GM21825 (cell line): ENCODE results near the gene UCHL3.

Source experiments
- ATAC-seq: cut with Tn5 transposase; IDR thresholded peaks from one replicate; pipeline ENCODE4 v1.9.1; 2021; ENCODE audit warnings: mild to moderate bottlenecking, moderate library complexity; ENCODE audit not compliant: unreplicated experiment

Gene UCHL3

DNA sequence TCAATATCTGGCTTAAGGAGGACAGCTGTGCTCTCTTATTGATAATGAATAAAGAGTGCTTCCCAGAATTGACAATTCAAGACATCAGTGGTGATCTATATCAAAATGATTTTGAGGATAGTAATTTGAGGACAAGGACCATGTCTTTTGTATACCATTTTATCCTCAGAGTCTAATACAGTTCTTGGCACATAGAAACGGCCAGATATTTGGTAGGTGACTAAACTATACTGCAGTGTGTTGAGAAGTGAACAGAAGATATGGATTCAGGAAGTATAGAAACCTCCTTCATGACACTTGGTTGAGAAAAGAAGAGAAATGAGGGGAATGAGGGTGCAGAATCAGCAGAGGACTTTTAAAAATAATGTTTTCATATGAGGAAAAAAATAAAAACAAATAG, 70.4 kb downstream of the UCHL3 start:
- ATAC-seq = no peak

DNA sequence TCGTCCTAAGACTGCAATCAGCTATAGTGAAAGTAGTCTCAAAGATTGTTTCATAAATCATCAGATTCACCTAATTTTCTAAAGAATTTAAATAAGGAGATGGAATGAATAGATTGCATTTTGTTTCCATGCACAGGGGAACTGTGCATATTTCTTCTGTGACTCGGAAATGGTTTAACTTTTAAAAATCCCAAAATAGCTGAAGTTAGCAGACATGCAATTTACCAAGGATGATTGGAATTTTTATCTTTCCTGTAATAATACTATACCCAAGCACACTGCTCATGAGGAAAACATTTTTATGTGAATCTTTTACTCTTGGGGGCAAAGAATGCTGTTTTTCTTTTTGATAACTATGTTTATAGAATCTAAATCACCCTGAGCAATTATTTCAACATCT, 71.6 kb downstream of the UCHL3 start:
- no peak for ATAC-seq

DNA sequence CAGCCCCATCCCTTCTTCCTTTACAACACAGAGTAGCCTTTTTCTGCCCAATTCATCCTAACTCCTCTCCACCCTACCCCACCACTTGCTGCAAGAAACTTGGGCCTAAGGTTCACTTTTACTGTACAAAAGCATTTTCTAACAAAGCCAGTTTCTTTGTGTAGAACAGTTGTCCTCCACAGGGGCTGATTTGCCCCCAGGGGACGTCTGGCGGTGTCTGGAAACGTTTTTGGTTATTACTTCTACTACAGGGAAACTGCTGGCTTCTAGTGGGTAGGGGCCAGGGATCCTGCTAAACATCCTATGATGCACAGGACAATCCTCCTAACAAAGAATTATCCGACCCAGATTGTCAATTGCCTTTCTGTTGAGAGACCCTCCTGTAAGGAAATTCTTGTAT, 79.2 kb downstream of the UCHL3 start:
- no peak for ATAC-seq

DNA sequence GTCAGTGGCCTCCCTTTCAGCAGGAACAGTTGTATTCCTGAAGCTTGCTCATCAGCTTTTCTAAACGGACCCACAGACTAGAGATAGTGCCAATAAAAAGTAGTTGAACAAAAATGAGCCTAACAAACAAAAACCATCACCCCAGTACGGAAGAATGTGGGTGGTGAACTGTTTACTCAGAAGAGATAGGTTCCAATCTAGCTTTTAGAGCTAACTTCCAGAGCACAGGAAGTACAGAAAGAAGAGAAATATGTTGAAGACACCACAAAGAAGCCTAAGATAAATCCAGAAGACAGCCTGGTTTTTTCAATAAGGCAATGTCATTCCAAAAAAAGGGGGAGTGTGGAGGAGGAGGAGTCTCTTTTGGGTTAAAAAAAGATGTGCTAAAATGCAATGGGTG, 83.7 kb downstream of the UCHL3 start:
- no peak for ATAC-seq

DNA sequence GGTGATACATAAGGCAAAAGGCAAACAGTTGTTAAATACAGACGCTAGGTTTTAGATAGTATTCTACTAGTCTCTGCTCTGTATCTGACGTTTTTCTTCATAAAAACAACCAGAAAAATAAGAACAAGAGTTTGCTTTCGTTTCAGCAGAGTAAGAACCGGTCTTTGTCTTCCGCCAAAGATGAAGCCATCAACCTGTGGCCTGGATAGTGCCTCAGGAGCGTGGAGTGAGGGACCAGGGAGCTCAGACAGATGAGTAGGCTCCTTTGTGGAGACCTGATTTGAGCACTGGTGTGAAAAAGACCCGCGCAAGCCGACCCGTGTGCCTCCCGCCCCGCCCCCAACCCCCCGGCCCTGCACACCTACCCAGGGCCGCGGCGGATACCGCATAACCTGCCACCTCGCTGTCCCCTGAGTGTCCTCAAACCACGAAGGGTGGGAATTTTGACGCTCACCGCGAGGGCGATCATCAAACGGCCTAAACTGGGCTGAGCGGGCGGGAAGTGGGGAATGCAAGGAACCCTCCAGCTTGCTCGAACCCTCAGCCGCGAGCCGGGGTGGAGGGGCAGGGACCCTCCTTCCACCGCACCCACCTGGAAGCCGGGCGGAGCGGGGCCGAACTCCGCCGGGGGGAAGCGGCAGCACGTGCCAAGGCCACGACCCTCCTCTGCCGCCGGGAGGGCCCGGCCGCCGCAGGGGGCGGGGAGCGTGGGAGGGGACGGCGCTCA, 85.7 kb downstream of the UCHL3 start:
- no peak for ATAC-seq

DNA sequence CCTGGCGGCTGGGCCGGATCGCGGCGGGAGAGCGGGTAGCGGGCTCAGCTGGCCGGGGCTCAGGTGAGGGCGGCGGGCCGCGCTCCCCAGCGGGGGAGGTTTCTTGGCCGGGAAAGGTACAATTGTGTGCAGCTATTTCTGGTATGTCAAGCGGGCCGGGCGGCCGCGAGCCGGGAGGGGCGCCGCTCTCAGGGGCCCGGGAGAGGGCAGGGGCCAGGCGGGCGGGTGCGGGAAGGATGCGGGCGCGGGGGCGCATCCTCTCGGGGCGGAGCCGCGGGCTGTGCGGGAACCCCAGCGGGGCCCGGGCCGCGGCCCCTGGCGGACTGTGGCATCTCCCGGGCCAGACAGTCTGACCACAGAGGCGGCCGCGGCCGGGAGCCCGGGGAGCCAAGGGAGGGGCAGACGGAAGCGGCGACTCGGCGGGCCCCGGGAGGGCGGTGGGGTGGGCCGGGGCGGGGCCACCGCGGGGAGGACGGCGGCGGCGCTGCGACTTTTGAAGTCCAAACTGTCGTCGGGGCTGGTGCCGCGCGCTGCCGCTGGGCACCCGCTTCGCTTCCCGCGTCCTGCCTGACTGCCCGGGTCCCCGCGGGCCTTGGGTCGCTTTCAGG, 86.3 kb downstream of the UCHL3 start, which contains the start of gene LMO7:
TSS of gene LMO7 (plus strand) at position 503 of the 608 bp plus-strand sequence. CDS start 328 bp downstream, outside the sequence.
- ATAC-seq = peak; percentile 61

DNA sequence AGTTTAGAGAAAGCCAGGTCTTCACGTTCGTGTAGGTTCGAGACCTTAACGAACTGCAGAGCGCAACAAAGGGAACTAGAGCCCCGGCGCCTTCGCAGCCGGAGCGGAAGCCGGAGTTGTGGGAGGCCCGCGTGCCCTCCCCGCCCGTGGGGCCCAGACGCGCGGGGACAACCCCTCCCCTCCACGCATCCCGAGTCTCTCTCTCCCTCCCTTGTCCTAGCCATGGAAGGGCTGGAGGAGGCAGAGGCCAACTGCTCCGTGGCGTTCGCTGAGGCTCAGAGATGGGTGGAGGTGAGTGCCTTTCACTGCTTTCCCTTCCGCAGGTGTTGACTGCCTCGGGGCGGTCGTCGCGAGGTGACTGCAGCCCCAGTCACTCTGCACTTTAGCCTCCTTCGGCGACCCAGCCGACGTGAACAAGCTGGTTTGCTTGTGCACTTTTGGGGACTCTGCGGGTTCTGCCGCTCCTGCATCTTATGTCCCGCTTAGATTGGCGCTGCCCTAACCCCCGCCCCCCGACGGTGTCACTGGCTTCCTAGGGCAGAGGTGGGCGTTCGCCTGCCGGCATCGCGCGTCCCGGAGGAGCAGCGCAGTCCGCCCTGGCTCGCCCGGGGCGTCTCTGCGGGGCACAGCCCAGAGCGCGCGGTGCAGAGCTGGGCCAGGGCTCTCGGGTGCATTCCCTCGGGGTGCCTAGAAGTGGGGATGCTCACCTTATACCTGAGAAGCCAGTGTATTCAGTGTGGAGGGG, 87.0 kb downstream of the UCHL3 start:
- peak; percentile 51 for ATAC-seq

DNA sequence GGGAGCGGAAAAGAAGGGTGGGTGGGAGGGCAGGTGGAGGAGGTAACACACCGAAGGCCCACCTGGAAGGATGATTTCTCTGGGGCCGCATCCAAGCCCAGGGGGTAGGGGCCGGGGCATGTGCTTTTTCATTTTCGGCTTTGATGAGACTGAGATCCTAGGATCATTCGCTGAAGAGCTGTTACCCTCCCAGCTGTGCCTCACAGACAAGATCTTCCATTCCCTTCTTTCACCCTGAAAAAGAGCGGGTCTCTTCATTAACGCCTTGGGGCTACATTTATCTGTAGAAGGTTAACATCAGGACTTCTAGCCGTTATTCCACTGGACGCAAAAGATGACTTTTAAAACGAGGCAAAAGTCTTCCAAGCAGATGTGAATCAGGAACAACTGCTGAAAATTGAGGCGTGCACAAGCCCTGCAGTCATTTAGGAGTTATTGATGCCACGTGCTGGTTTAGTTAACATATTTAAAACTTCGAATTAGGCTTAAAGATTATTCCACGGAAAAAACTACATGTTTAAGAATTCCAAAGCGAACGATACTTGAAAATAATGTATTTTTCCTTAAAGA, 87.7 kb downstream of the UCHL3 start:
- no peak for ATAC-seq

DNA sequence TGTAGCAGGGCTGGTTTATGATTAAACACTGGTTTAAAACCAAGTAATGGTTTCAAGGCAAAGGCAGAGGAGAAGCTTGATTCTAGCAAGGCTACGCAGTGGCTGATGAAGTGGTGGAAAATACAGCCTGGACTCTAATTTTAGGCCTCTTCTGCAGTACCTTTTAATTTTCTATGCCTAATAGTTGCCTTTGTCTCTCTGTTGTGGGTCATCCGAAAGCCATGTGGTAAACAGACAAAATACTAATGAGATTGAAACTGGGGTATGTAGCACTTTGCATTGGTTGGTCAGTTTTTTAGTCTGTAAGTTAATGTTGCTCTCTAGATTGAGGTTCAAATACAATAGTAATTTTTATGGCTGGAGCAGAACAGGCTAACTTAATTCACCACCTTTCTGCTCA, 89.9 kb downstream of the UCHL3 start:
- ATAC-seq = no peak

DNA sequence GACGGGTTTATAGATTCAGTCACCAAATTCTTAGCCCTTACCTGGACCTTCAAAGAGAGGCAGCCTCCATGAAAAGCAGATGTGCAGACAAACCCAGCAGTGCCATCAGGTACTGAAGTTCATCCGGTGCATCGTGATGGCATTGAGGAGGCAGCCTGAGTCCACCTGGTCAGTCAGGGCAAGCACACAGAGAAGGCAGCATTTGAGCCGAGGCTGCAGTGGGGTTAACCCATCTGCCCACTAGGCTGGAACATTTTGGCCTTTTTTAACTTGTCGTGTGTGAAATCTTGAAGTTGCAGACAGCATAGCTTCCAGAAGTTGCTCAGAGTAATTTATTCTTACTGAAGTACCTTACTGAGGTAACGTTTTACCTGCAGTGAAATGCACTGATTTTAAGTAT, 91.4 kb downstream of the UCHL3 start:
- no peak for ATAC-seq

DNA sequence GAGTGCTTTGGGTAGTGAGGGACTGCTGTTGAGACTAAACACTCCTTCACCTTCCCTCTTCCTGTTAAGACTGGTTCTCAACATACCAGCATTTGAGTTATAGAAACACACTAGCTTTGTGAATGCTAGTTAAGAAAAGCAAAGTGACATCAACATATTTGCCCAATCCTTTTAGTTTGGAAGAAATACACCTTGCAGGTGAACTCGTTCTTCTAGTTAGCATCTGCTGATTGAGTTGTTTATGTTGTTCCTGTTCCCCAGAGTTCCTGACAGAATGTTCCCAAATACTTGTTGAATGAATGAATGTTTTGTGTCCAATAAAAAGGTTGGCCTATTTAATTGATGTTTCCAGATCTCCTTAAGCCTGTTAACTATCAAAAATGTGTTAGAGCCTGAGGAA, 93.6 kb downstream of the UCHL3 start:
- ATAC-seq = no peak

DNA sequence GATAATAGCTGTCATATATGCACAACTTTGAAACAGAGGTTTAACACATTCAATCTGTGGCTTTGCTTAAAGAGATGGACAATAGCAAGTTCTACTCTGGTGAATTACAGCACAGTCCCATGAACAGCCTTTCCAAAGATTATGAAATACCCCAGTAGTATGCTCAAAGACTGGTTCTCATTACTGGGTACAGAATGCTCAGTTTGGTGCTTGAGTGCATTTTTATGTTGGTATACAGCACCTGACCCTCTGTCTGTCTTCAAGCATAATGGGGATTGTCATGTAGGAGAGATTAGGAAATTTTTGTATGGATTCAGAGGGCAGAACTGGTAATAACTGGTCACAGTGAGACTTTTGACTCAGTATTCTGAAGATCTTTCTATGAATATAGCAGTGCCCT, 94.1 kb downstream of the UCHL3 start:
- no peak for ATAC-seq

DNA sequence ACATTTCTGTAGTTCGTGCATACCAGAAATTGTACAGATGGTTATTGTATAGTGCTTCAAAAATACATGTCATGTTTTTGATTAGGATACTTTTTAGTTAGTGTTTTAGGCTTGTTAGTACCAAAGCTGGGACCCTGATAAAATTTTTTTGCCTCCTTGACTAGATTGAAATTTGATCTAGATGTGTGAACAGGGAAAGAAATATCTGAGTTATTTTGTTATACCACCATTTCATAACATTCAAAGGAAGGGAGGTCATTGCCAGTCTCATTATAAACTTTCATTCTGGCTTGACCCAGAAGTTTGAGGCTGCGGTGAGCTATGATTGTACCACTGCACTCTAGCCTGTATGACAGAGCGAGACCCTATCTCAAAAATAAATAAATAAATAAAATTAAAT, 95.5 kb downstream of the UCHL3 start:
- ATAC-seq = no peak

DNA sequence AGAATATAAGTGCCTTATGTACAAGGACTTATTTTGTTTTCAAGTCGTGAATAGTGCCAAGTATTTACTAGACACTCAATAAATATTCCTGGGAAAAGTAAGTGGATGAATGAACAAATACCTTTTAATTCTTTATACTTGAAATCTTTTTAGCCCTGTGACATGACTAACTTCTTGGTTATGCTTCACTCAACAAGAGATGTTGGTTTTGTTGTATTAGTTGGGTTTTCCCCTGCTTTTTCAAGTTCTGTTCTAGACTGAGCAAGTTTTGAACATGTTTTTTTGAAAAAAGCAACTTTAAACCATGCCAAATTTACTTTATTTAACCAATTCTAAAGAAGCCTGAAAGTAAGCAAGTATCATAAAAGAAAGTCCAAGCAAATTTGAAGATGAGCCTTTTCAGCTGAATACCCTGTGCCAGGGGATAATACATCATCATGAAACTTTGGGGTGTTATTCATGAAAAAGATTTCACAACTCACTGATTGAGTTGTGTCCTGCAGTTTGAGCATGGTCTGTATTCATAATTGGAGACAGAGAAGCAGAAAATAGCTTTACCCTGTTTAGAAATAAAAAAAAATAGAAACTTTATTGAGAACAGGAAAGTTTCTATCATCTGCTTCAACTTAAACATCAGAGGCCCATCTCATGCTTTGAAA, 97.7 kb downstream of the UCHL3 start:
- ATAC-seq = peak; percentile 88

DNA sequence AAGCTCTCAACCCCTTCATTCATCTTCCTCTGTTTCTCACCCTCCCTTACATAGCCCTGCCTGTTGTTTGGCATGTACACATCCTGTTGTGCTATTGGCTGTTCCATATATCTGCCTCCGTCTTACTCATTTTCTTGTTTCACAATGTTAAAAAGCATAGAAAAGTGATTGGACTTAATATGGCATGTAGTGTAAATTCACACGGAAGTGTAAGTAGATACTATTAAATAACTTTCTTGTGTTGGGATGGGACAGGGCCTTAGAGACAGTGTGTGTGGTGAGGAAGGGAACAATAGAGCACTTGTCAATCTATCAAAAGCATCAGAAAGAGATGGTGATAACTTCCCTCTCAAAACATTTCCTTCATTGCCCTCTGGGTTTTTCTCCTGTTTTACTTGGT, 98.9 kb downstream of the UCHL3 start:
- no peak for ATAC-seq

DNA sequence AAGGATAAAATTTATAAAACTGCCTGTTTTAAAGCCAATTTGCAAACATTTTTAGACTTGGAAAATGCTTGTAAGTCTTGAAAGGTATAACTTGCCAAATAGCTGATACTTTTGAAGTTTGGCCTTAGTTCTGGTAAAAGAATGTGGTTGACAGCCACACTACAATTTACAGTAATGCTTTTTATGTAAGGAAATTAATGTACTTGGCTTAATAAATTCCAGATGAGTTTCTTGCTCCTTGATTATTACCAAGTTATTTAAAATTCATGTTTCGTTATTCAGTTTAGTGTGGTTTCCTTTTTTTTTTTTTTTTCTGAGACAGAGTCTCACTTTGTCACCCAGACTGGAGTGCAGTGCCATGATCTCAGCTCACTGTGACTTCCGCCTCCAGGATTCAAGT, 101.4 kb downstream of the UCHL3 start:
- ATAC-seq = no peak

DNA sequence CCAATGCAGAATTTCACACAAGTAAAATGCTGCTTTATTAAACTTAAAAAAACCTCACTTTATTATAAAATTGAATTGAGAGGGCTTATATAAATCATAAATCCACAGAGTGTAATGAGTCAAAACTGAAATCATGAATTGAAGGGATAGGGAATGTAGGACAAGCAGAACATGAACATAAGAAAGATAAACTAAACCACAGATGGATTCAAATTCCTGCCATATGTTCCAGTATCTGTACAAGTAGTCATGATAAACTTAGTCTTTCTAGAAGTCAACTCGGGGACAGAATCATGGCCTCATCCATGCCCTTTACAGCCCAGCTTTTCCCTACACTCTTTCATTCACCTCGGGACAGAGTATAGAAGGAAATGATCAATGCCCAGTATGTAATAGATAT, 103.1 kb downstream of the UCHL3 start:
- no peak for ATAC-seq
